Measurements from ENCODE around the gene C16orf74.

- TF ChIP-seq POLR2A (IDR thresholded peaks at IDR 0.05; ENCODE audit: low read depth, low read length) (no peak), POLR2AphosphoS5 (IDR thresholded peaks at IDR 0.05; ENCODE audit: low read depth, low read length) (no peak)
These were observed 44.4 kb downstream of the C16orf74 start for GRCh38 chr16:85706449-85707034.

All from GM12892 (cell line).